K562 (cell line): ENCODE data around the gene KCND3.

Experiments
- COPS2 ChIP-seq: fragments of 450-650 bp; conservative IDR thresholded peaks from 2 replicates; pipeline ENCODE4 v1.6.1; 2016; ENCODE audit warnings: mild to moderate bottlenecking, moderate library complexity
- LEF1 ChIP-seq: fragments of 450-650 bp; IDR thresholded peaks from 2 replicates; pipeline ENCODE4 v1.6.1; 2016; ENCODE audit warnings: mild to moderate bottlenecking
- MAFK ChIP-seq: IDR thresholded peaks from 2 replicates; pipeline ENCODE4 v1.6.1; 2011; ENCODE audit warnings: low read length, improper control_type of control experiment
- PHF20 ChIP-seq: fragments of 450-650 bp; IDR thresholded peaks from 2 replicates; pipeline ENCODE4 v1.6.1; 2018; ENCODE audit not compliant: partially characterized antibody
- PHF21A ChIP-seq: fragments of 450-650 bp; IDR thresholded peaks from 2 replicates; pipeline ENCODE4 v1.6.1; 2017; ENCODE audit warnings: low read depth, borderline replicate concordance
- POLR2AphosphoS5 ChIP-seq: IDR thresholded peaks from 2 replicates; pipeline ENCODE4 v1.6.1; 2011; ENCODE audit warnings: mild to moderate bottlenecking, low read depth, low read length, moderate library complexity; ENCODE audit not compliant: control insufficient read depth, insufficient read depth
- SIN3A ChIP-seq, 2 experiments: fragments of 150-350 bp in 1 of 2; IDR thresholded peaks; 2 replicates each; pipeline ENCODE4 v1.6.1; 2011 to 2016; ENCODE audit warnings: borderline replicate concordance in 2 of 2, low read depth in 2 of 2, low read length in 2 of 2, mild to moderate bottlenecking in 2 of 2, moderate library complexity in 2 of 2; ENCODE audit not compliant: control insufficient read depth in 1 of 2
- TF ChIP-seq, protein P1 (sequence below), 3 experiments: IDR thresholded peaks in 2 of 3; conservative IDR thresholded peaks in 1 of 3; 2 replicates each; pipeline ENCODE4 v1.5.1; 2011 to 2012; ENCODE audit warnings: low read length in 3 of 3, mild to moderate bottlenecking in 3 of 3, control low read depth in 2 of 3, improper control_type of control experiment in 1 of 3, inconsistent platforms in 1 of 3, low read depth in 1 of 3, mixed read lengths in 1 of 3, moderate library complexity in 1 of 3; ENCODE audit not compliant: insufficient read depth in 2 of 3
- TF ChIP-seq, protein P2 (sequence below), 2 experiments: fragments of 450-650 bp in 1 of 2; sonication (generic) in 1 of 2; formaldehyde crosslinking in 1 of 2; IDR thresholded peaks in 1 of 2; conservative IDR thresholded peaks in 1 of 2; 2 replicates each; pipeline versions ENCODE4 v1.6.1 to v1.8.1; 2016 to 2023; ENCODE audit warnings: mild to moderate bottlenecking in 2 of 2, moderate library complexity in 2 of 2, inconsistent platforms in 1 of 2, missing genetic modification reagents in 1 of 2

DNA sequence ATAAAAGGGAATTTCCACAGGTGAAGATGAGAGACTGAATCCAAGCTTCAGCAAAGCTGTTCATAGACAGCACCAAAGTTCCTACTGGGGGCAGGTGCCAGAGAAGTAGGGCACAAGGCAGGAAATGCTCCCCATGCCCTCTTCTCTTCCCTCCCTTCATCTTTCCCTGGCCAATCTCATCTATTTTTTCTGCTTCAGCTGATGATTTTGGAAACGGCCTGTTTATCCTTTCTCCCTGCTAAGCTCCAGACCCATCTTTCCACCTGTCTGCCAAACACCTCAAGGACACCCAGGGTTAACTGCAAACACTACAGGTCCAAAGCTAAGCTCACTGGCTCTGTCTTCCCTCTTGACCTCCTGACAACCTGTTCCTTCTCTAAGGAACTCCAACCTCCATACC lies 18.1 kb downstream of the KCND3 start:
- TF ChIP-seq PHF21A (no peak), SIN3A (IDR thresholded peaks at IDR 0.05; ENCODE audit: borderline replicate concordance in 2 of 2, control insufficient read depth in 1 of 2, low read depth in 2 of 2, low read length in 2 of 2) (no peak), LEF1 (no peak), COPS2 (no peak), PHF20 (no peak), MAFK (no peak), POLR2AphosphoS5 (no peak)
- TF ChIP-seq, protein P1, sequence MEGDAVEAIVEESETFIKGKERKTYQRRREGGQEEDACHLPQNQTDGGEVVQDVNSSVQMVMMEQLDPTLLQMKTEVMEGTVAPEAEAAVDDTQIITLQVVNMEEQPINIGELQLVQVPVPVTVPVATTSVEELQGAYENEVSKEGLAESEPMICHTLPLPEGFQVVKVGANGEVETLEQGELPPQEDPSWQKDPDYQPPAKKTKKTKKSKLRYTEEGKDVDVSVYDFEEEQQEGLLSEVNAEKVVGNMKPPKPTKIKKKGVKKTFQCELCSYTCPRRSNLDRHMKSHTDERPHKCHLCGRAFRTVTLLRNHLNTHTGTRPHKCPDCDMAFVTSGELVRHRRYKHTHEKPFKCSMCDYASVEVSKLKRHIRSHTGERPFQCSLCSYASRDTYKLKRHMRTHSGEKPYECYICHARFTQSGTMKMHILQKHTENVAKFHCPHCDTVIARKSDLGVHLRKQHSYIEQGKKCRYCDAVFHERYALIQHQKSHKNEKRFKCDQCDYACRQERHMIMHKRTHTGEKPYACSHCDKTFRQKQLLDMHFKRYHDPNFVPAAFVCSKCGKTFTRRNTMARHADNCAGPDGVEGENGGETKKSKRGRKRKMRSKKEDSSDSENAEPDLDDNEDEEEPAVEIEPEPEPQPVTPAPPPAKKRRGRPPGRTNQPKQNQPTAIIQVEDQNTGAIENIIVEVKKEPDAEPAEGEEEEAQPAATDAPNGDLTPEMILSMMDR (IDR thresholded peaks at IDR 0.05 in 2 of 3, conservative IDR thresholded peaks at IDR 0.05 in 1 of 3; ENCODE audit: insufficient read depth in 2 of 3, low read depth in 1 of 3, low read length in 3 of 3): no peak
- TF ChIP-seq, protein P2, sequence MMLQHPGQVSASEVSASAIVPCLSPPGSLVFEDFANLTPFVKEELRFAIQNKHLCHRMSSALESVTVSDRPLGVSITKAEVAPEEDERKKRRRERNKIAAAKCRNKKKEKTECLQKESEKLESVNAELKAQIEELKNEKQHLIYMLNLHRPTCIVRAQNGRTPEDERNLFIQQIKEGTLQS (IDR thresholded peaks at IDR 0.05): no peak
- TF ChIP-seq, protein P2 (CRISPR knock-in tag; conservative IDR thresholded peaks at IDR 0.05): no peak
